NCI-H1092 (cell line): ENCODE data around the gene TSHZ1.

ENCODE experiments used
- DNase-seq: peaks from one replicate; lab custom pipeline; 2025; lab: John Stamatoyannopoulos, UW

Gene TSHZ1

DNA sequence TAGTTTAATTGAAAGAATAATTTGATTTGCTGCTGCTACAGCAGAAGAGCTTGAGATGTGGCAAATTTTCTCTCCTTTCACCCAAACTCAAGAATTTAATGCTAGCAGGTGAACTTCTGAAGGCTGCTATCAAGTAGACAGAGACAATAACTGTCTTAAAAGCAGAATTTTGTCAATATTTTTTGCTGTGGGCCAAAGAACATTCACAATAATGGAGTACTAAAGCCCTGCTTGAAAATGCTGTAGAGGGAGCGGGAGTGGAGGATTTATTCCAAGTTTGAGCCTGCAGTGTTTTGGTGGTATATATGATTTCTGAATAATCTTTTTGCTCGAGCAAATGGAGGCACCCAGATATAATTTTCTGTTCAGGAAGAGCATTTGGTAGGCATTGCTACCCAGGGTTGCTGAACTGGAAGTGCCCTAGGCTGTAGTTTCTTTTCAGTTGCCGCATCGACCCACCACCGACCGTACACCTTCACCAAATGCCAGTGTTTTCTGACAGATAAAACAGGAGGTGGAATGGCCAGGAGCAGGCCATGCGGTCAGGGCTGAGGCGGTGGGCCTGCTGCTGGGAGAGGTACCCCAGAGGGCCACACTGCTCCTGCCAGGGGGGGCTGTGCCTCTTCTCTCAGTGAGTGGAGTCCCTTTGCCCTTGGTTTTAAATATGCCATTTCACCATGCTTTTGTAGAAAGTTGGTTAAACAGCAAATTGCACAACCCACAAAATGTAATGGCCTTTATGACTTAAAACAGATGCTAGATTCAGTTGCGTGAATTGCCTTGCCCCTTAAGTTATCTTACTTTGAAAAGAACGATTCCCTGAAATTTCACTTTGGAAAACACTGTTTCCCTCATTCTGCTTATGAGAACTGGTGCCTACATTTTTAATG is 36.4 kb downstream of the TSHZ1 start:
- no peak for DNase-seq

DNA sequence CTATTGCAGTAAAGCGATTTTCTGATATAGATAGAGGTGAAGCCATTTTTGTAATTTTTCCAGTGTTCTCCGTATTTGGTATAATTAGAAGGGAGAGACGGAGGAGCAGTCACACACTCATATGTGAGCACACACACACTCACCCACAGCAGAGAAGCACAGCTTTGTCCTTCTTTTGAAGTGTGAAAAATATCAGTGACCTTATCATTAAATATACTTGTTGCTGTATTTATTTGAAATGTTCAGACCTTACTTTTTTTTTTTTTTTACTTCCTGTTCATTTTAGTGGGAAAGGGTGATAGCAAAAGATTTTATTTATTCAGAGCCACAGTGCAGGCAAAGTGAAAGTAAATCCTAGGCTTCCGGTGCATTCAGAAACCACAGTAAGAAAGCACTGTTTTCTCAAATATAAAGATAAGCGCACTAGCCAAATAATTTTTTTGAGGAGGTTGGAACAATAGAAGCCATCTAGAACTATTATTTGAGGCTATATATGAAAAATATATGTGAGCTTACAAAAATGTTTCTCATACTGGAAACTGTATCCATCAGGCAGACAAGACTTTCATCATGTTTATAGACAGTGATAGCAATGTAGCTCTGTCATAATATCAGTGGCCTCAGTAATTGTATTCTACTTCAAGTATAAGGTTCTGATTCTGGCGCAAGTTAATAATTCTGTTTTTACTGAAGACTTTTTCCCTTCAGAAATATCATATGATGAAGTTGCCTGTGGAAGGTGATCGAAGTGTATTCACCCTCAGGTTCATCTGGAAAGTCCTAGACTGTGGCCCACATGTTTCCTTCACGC is 37.2 kb downstream of the TSHZ1 start:
- DNase-seq = peak; percentile 32

DNA sequence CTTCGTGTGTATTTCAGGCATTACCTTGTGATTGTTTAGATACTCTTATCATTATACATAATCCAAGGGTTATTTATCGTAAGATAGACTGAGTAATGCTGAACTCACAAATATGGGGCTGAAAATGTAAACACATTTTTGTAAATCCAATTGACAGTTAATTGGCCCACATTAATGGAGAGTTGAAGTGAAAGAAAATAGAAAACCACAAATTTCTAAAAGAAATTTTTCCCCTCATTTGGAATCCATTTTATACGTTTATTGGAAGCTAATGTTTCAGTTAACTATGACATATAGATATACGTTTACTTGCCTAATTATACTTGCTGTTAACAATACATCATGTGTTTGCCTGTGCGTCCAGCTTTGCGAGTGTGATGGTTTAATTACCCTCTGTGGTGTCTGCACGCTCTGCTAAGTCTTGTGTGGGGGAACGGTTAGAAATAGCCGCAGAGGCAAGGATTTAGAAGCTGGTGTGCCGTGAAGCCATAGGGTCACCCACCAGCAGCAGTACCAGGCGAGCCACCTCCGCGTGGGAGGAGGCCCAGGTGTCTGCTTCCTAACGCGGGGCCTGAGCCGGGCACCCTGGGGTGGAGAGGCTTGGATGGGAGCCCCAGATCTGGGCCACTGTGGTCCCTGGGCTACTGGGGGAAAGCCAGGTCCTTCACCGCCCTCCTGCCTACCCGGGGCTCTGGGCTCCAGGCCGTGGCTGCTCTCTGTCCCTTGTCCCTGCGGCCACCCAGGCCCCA is 38.0 kb downstream of the TSHZ1 start:
- peak; percentile 29 for DNase-seq

DNA sequence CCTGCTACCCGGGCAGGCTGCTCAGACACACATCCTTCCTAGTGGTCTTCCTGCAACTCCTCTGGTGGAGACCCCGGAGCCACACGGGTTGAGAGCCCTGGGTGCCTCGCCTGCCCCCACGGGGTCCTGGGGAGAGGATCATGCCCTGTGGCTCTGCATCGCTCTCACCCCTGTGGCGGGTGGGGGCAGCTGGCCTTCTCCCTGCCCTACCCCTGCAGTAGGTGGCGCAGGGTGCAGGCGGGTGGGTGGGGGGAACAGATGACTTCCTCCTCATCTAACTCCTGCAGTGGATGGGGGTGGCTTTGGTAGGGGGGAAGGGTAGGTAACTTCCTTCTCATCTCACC is 38.5 kb downstream of the TSHZ1 start:
- DNase-seq = no peak

DNA sequence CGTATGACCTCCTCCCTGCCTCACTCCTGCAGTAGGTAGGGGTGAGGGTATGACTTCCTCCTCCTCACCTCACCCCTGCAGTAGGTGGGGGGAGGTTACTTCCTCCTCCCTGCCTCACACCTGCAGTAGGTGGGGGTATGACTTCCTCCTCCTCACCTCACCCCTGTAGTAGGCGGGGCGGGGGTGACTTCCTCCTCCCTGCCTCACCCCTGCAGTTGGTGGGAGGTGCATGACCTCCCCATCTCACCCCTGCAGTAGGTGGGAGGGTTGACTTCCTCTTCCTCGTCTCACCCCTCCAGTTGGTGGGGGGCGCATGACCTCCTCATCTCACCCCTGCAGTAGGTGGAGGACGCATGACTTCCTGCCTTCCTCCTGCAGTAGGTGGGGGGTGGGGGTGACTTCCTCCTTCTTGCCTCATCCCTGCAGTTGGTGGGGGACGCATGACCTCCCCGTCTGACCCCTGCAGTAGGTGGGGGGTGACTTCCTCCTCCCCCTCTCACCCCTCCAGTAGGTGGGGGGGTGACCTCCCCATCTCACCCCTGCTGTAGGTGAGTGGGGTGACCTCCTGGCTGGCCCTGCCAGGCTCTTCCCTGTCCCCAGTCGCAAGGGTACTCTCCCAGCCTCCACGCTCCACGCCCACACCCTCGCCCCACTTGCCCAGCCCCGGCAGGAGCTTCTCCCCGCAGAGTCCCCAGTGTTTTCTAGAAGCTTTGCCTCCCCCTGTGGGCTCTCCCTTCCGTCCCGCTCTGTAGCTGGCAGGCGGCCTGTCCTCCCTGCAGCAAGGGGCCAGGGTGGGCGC is 39.3 kb downstream of the TSHZ1 start:
- no peak for DNase-seq

DNA sequence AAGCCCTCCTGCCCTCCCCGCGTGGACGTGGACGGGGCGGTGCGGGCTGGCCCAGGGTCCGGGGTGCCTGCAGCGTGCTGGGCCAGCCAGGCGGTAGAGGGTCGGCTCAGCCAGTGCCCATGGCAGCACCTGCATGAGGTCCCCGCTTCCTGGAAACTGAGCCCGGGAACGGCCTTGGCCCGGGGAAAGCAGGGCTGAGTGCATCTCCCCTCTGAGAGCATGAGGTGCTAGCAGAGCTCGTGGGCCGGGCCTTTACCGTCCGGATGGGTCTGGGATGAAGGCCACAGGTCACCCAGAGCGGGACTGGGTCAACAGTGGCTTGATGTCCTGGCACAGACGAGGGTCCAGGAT is 39.8 kb downstream of the TSHZ1 start:
- DNase-seq = no peak

DNA sequence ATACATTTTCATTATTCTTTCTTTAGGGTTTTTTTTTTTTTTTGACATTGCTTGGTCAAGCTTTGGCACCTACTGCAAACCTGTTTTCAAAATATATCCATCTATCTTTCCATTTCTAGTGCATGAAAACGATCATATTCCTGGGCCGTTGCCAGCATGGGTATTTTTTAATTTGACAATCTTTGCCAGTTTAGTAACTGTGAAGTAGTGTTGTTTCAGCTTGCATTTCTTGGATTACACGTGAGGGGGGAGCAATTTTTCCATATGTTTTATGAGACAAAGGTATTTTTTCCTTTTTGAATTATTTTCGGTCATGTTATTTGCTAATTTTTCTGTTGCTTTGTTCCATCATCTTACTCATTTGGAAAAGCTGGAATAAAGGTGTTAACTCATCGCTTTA is 40.9 kb downstream of the TSHZ1 start:
- DNase-seq = no peak

DNA sequence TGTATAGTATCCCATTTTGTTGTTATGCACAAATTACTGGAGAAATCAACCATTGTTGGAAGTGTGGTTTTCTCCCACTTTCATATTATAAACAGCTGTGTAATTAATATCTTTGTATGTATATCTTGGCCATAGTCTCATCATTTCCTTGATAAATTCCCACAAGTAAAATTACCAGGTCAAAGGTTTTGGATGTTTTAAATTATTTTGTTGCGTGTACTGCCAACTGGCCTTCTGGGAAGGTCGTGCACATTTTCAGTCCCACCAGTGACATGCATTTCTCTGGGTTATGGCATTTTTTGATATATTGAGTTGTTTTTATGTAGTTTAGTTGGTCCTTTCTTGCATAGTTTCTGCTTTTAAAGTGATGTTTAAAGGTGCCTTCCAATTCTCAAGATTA is 41.5 kb downstream of the TSHZ1 start:
- DNase-seq = no peak

DNA sequence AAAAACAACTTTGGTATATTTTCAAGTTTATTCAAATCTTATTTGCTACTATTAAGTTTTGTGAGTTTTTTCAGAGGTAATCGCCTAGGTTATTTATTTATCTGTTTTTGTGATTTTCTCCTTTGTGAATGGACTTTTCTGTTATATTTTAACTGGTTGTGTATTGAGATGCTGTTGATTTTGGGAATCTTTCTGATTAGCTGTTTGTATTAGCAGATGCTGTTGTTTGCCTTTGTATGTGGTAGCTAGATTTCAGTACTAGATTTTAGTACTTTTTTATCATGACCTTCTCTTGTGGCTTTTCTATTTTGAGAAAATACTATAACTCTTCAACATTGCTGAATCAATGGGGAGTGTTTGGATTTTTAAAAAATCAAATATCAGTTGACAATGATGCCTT is 42.4 kb downstream of the TSHZ1 start:
- DNase-seq = no peak

DNA sequence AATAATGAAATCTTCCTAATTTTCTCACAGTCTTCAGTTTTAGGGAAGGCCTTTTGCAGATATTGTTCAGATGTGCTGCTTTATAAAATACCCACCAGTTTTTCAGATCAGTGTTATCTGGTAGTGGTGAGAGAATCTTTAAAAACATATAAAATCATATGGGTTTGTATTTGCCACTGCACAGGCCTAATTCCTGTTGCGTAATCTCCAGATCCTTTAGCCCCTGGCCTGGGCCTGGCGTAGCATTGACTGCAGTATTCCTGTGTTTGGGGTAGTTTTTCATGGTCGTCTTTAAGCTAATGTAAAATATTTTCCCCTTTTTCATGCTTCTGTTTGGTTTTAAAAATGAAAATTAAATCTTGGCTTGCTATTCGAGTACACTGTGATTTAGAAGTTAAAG is 43.2 kb downstream of the TSHZ1 start:
- DNase-seq = no peak

DNA sequence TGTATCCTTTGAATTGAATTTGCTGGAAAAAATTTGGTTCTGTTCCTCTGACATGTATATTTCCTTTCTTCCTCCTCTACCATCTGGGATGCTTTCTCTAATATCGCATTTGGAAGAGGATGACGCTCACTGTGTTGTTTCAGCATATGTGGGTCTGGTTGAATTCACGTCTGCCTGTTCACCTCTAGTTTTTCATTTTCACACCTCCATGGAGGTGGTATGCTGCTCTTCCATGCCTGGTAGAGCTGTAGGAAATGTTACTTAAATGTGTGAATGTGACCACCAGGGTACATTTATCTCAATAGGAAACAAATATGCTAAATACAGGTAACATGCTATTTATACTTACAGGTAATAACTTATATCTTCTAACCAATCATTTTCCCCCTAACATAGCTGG is 44.5 kb downstream of the TSHZ1 start:
- no peak for DNase-seq

DNA sequence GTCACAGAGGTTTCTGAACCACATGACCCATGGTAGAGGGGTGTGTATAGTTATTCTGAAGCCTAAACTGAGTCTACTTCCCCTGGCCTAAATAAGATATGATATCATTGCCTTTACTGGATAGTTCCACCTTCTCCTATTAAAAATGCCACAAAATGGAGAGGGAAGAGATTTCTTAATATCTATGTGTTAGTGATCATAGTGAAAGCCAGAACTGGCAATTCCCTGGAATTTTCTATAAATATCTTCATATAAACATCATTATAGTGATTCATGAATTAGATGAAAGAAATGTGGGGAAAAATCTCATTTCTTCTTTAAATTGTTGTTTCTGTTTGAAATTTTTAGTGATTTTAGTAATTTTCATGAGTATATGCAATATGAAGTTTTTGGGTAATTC is 45.8 kb downstream of the TSHZ1 start:
- no peak for DNase-seq

DNA sequence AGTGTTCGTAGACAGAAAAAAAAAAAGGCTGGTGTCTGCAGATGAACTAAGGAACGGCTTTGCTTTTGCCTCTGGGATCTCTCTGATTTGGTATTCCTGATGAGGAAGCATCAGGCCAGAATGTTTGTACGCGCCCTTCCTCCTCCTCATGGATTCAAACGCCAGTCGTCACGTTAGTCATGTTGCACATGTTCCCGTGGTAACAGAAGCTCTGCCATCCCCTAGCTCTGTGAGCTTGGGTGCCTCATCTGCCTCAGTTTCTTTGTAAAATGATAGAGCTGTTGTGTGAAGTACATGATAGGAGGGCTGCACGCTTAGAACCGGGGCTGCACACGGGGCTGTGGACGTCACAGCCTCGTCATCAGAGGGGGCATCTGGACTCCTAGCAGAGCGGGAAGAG is 47.0 kb downstream of the TSHZ1 start:
- no peak for DNase-seq

DNA sequence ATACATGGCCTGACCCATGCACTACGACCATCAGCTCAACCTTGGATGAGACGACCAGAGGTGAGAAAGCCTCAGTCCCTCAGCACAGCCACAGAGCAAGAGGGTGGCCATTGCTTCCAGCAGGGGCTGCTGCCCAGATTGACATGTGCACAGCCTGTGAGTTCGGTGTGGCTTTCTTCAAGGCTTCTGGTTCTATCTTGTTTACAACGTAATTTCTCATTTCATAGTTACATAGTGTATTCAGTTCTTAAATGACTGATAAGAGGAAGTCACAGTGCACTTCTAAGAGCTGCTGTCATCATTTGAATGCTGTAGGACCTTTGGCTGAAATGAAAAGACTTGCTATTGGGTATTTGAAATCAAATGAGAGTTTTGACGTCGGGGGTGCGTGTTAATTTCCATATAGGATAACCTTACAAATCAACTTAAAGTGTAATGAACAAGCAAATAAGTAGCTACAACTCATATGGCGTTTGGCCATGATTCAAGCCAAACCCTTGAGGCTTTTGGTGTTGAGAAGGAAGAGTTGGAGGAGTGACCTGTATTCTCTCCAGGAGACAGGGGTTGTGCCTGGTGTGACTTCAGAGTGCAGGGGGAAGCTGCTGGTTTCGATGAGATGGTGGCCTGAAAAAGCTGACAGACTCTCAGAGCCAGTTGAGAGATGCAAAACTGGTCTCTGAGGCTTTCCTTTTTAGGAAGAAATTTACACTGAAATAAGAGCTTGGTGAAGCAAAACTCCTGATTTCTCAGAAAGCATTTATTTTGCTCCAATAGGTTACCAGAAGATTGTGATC is 51.0 kb downstream of the TSHZ1 start:
- DNase-seq = no peak

DNA sequence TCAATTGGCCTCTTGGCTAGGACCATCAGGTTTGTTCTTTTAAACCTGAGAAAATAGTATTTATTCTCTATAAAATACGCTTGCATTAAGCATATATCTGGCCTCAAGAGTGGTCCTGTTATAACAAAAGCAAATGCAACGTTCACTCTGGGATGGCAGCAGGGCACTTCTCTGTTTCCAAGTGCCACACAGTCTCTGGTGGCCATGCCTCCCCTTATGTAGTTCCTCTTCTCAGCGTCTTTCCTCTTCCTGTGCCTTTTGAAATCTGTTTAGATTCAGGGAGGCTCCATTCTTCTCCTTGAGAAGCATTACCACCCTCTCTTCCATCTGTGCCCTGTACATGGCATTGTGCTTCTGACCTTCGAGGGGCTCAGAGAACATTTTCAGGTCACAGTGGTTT is 51.9 kb downstream of the TSHZ1 start:
- DNase-seq = no peak

DNA sequence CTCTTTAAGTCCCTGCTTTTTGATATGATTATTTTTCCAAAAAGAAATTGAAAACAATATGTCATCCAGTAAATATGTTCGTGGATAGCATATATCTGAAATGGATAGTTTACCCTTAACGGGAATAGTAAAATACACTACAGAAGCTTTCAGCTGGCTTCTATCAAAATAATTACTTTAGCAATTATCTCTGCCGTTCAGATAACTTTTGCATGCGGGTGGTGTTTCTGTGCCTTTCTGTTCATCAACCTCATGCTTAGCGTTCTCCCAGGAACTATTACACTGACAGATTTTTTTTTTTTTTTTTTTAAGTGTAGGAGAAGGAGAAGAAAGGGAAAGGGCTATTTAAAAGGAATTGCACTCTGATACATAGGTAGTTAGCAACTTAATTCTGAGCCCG is 53.6 kb downstream of the TSHZ1 start:
- DNase-seq = no peak

DNA sequence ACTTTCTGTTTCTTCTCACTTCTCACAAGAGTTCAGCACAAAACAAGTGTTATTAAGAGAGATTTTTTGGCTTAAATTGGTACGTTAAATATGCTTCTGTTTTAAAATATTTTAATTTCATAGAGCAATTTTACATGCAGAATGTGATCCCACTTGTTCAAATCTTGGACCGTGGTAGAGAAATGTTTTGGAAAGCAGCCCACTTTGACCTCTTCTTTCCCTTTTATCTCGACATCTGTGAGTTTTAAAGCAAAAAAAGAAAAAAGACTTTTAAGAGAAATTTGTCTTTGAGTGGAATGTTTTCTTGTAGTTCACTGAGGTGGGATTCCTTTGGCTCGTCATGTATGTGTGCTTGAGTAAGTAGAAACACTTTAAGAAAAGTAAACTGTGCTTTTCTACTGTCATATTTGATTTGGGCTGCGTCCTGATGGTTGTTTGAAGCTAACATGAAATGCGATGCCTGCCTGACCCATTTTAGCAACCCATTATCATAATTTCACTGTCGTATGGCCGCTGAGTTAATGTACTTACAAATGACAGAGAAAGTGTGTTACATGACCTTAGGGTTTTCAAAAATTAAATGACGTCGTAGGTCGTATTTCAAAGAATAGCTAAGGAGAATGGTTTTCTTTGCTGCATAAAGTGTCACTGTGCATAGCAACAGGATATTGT is 54.5 kb downstream of the TSHZ1 start:
- no peak for DNase-seq

DNA sequence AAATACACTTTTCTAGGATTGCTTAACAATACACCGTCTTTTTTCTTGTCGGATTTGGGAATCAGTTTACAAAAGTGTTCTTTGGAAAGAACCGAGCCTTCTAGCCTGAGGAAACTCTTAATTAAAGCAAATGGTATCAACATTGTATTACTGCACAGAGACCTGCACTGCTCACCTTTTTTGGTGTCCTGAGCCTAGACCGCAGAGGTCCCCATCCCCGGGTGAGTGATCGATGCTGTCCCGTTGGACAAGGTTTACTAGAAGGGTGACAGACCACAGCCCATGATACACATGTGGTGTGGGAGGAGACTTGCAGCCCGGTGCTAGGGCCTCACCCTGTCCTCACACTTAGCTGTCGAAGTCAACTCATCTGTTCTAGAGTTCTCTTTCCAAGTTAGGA is 55.3 kb downstream of the TSHZ1 start:
- no peak for DNase-seq

DNA sequence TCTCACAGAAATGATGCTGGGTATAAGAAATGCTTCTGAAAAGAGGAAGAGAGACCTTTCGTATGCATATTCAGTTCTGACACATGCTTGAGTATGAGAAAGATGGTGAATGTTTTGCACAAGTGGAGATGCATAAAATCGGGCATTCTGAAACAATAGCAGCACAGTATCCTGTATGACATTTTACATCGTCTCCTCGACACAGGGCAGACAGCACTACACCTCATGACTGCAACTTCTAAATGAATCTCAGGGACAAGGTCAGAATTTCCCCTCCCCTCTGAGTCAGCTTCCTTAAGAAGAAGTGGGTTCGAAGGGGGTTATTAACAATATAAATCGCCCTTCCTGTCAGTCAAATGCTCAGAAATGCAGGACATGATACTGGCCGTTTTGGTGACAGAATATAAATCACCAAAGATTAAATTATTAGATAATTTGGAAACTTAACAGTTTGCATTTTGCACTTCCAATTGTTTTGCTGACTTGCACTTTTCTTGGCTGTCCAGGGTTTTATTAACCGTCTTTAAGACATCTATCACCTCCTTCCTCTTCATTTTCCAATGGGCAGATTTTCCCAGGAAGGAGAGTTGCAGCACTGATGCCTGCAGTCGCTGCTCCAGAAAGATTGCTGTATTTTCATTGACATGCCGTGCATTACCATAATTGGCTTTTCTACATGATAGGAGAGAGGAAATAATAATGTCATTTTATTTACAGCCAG is 57.2 kb downstream of the TSHZ1 start:
- DNase-seq = no peak

DNA sequence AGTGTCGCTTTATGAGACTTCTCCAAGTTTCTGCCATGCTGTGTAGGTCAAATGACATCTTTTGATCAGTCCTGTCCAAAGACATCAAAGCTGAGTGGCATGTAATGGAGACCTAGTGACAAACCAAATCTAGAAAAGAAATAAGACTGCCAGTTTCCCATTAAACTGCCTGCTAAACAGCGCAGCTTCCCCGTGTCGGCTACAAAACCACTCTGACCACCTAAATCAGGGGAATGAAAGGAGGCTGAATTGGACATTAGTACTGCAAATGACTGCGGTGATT is 57.7 kb downstream of the TSHZ1 start:
- no peak for DNase-seq
